ENCODE measurements around the gene RELA.
A peak's percentile ranks its signal among the peaks of the same experiment; 100 is the strongest.

The RELA gene

GRCh38 chr11:65618763-65619162 is 44.0 kb downstream of the RELA start:
- Histone ChIP-seq H3K23ac (ENCODE audit: low read length in 2 of 2) (no peak overlapping the region), H2AFZ (ENCODE audit: low read depth, low read length) (no peak overlapping the region), H3K9me3 (ENCODE audit: control insufficient read depth, low read length) (no peaks in the 10 kb centered on the region), H2AK5ac (ENCODE audit: low read length, severe bottlenecking) (no peak overlapping the region), H3K4me1 (ENCODE audit: control insufficient read depth, insufficient read depth, low read depth, low read length) (peaks cover 37% of the 10 kb centered on the region), H4K8ac (ENCODE audit: low read length) (no peak overlapping the region), H2BK12ac (ENCODE audit: low read length in 2 of 2) (no peak overlapping the region), H3K18ac (ENCODE audit: low read depth in 1 of 2, low read length in 2 of 2) (no peak overlapping the region), H2BK15ac (ENCODE audit: low read depth, poor library complexity, severe bottlenecking) (no peak overlapping the region), H3K4ac (ENCODE audit: low read depth in 1 of 2, low read length in 2 of 2) (no peak overlapping the region), H3K4me2 (ENCODE audit: low read length, poor library complexity, severe bottlenecking) (no peak overlapping the region), H3K27me3 (ENCODE audit: control insufficient read depth in 1 of 2, insufficient read depth in 1 of 2, low read length in 2 of 2) (no peaks in the 10 kb centered on the region), H3K36me3 (ENCODE audit: control insufficient read depth in 1 of 2, insufficient read depth in 2 of 2, low read depth in 1 of 2, low read length in 2 of 2) (peaks cover 61 to 67% of the 10 kb centered on the region in 2 experiments), H2BK120ac (ENCODE audit: low read depth, low read length) (no peak overlapping the region), H3K79me1 (replicated peaks; ENCODE audit: low read length, poor library complexity, severe bottlenecking) (peaks cover 33% of the 10 kb centered on the region), H3K9ac (ENCODE audit: low read length) (no peak overlapping the region), H3K4me3 (ENCODE audit: insufficient read depth in 1 of 2, low read depth in 1 of 2, low read length in 2 of 2) (no peak overlapping the region), H3K14ac (ENCODE audit: low read length in 2 of 2) (no peak overlapping the region), H3K27ac (ENCODE audit: low read length, poor library complexity, severe bottlenecking) (no peak overlapping the region), H2BK5ac (ENCODE audit: low read depth, low read length, poor library complexity, severe bottlenecking) (no peak overlapping the region), H4K91ac (ENCODE audit: low read length) (no peak overlapping the region)
- 96% methylated on average over 14 of the region's 14 CpGs for WGBS
- DNase-seq: no peak

- H3K18ac ChIP-seq (ENCODE audit: low read depth in 1 of 2, low read length in 2 of 2): no peak overlapping the region
- H4K8ac ChIP-seq (ENCODE audit: low read length): no peak overlapping the region
- H3K14ac ChIP-seq (ENCODE audit: low read length in 2 of 2): no peak overlapping the region
- H2BK120ac ChIP-seq (ENCODE audit: low read depth, low read length): no peak overlapping the region
- H2BK15ac ChIP-seq (ENCODE audit: low read depth, poor library complexity, severe bottlenecking): no peak overlapping the region
- H3K27ac ChIP-seq (ENCODE audit: low read length, poor library complexity, severe bottlenecking): no peak overlapping the region
- H2AK5ac ChIP-seq (ENCODE audit: low read length, severe bottlenecking): no peak overlapping the region
- DNase-seq: no peak
- WGBS: over 99% methylated on average over 29 of the region's 33 CpGs
- H2BK12ac ChIP-seq (ENCODE audit: low read length in 2 of 2): no peak overlapping the region
- H3K27me3 ChIP-seq (ENCODE audit: control insufficient read depth in 1 of 2, insufficient read depth in 1 of 2, low read length in 2 of 2): no peaks in the 10 kb centered on the region
- no peak overlapping the region for H3K23ac ChIP-seq (ENCODE audit: low read length in 2 of 2)
- no peak overlapping the region for H3K4ac ChIP-seq (ENCODE audit: low read depth in 1 of 2, low read length in 2 of 2)
- no peak overlapping the region for H3K9ac ChIP-seq (ENCODE audit: low read length)
- H3K4me3 ChIP-seq (ENCODE audit: insufficient read depth in 1 of 2, low read depth in 1 of 2, low read length in 2 of 2): no peak overlapping the region
- no peaks in the 10 kb centered on the region for H3K9me3 ChIP-seq (ENCODE audit: control insufficient read depth, low read length)
- H2AFZ ChIP-seq (ENCODE audit: low read depth, low read length): no peak overlapping the region
- no peak overlapping the region for H2BK5ac ChIP-seq (ENCODE audit: low read depth, low read length, poor library complexity, severe bottlenecking)
- H3K79me1 ChIP-seq (replicated peaks; ENCODE audit: low read length, poor library complexity, severe bottlenecking): peaks cover 27% of the 10 kb centered on the region
- H3K4me2 ChIP-seq (ENCODE audit: low read length, poor library complexity, severe bottlenecking): no peak overlapping the region
- H4K91ac ChIP-seq (ENCODE audit: low read length): no peak overlapping the region
- H3K36me3 ChIP-seq (ENCODE audit: control insufficient read depth in 1 of 2, insufficient read depth in 2 of 2, low read depth in 1 of 2, low read length in 2 of 2): peaks cover 57 to 61% of the 10 kb centered on the region in 2 experiments
- H3K4me1 ChIP-seq (ENCODE audit: control insufficient read depth, insufficient read depth, low read depth, low read length): peaks cover 40% of the 10 kb centered on the region
These were observed 44.5 kb downstream of the RELA start for GRCh38 chr11:65617990-65618751.

GRCh38 chr11:65617136-65617850 is 45.4 kb downstream of the RELA start:
- H2BK12ac ChIP-seq (ENCODE audit: low read length in 2 of 2): no peak overlapping the region
- H2BK15ac ChIP-seq (ENCODE audit: low read depth, poor library complexity, severe bottlenecking): no peak overlapping the region
- no peaks in the 10 kb centered on the region for H3K27me3 ChIP-seq (ENCODE audit: control insufficient read depth in 1 of 2, insufficient read depth in 1 of 2, low read length in 2 of 2)
- no peak for DNase-seq
- WGBS: 93% methylated on average over 17 of the region's 17 CpGs
- H3K36me3 ChIP-seq (ENCODE audit: control insufficient read depth in 1 of 2, insufficient read depth in 2 of 2, low read depth in 1 of 2, low read length in 2 of 2): peaks cover 56 to 60% of the 10 kb centered on the region in 2 experiments
- no peaks in the 10 kb centered on the region for H3K9me3 ChIP-seq (ENCODE audit: control insufficient read depth, low read length)
- H4K91ac ChIP-seq (ENCODE audit: low read length): no peak overlapping the region
- no peak overlapping the region for H3K23ac ChIP-seq (ENCODE audit: low read length in 2 of 2)
- H3K9ac ChIP-seq (ENCODE audit: low read length): peak overlapping the region; percentile 94
- H2BK5ac ChIP-seq (ENCODE audit: low read depth, low read length, poor library complexity, severe bottlenecking): no peak overlapping the region
- peak overlapping the region; percentile 60 for H3K4me2 ChIP-seq (ENCODE audit: low read length, poor library complexity, severe bottlenecking)
- no peak overlapping the region for H2BK120ac ChIP-seq (ENCODE audit: low read depth, low read length)
- no peak overlapping the region for H4K8ac ChIP-seq (ENCODE audit: low read length)
- peak overlapping the region in 1 of 2 experiments; percentile 96 for H3K4me3 ChIP-seq (ENCODE audit: insufficient read depth in 1 of 2, low read depth in 1 of 2, low read length in 2 of 2)
- no peak overlapping the region for H3K18ac ChIP-seq (ENCODE audit: low read depth in 1 of 2, low read length in 2 of 2)
- no peak overlapping the region for H3K14ac ChIP-seq (ENCODE audit: low read length in 2 of 2)
- H3K4me1 ChIP-seq (ENCODE audit: control insufficient read depth, insufficient read depth, low read depth, low read length): peaks cover 49% of the 10 kb centered on the region
- H2AK5ac ChIP-seq (ENCODE audit: low read length, severe bottlenecking): no peak overlapping the region
- H3K27ac ChIP-seq (ENCODE audit: low read length, poor library complexity, severe bottlenecking): no peak overlapping the region
- H3K4ac ChIP-seq (ENCODE audit: low read depth in 1 of 2, low read length in 2 of 2): no peak overlapping the region
- H3K79me1 ChIP-seq (replicated peaks; ENCODE audit: low read length, poor library complexity, severe bottlenecking): peaks cover 23% of the 10 kb centered on the region
- H2AFZ ChIP-seq (ENCODE audit: low read depth, low read length): no peak overlapping the region

- H4K8ac ChIP-seq (ENCODE audit: low read length): no peak overlapping the region
- peak; percentile 14 for DNase-seq
- H3K18ac ChIP-seq (ENCODE audit: low read depth in 1 of 2, low read length in 2 of 2): no peak overlapping the region
These were observed 46.1 kb downstream of the RELA start for GRCh38 chr11:65616575-65617001.

More at GRCh38 chr11:65616575-65617001, 46.1 kb downstream of the RELA start:
- no peak overlapping the region for H3K23ac ChIP-seq (ENCODE audit: low read length in 2 of 2)
- peak overlapping the region in 1 of 2 experiments; percentile 54 for H3K4ac ChIP-seq (ENCODE audit: low read depth in 1 of 2, low read length in 2 of 2)
- H2BK15ac ChIP-seq (ENCODE audit: low read depth, poor library complexity, severe bottlenecking): no peak overlapping the region
- no peak overlapping the region for H2BK5ac ChIP-seq (ENCODE audit: low read depth, low read length, poor library complexity, severe bottlenecking)
- H3K27ac ChIP-seq (ENCODE audit: low read length, poor library complexity, severe bottlenecking): no peak overlapping the region
- H3K9me3 ChIP-seq (ENCODE audit: control insufficient read depth, low read length): no peaks in the 10 kb centered on the region
- H3K14ac ChIP-seq (ENCODE audit: low read length in 2 of 2): no peak overlapping the region
- peak overlapping the region; percentile 94 for H3K9ac ChIP-seq (ENCODE audit: low read length)
- H4K91ac ChIP-seq (ENCODE audit: low read length): no peak overlapping the region
- peaks cover 19% of the 10 kb centered on the region for H3K79me1 ChIP-seq (replicated peaks; ENCODE audit: low read length, poor library complexity, severe bottlenecking)
- H2AK5ac ChIP-seq (ENCODE audit: low read length, severe bottlenecking): no peak overlapping the region
- peaks cover 54 to 57% of the 10 kb centered on the region in 2 experiments for H3K36me3 ChIP-seq (ENCODE audit: control insufficient read depth in 1 of 2, insufficient read depth in 2 of 2, low read depth in 1 of 2, low read length in 2 of 2)
- H3K4me2 ChIP-seq (ENCODE audit: low read length, poor library complexity, severe bottlenecking): peak overlapping the region; percentile 60
- H2AFZ ChIP-seq (ENCODE audit: low read depth, low read length): no peak overlapping the region
- peaks cover 55% of the 10 kb centered on the region for H3K4me1 ChIP-seq (ENCODE audit: control insufficient read depth, insufficient read depth, low read depth, low read length)
- H3K4me3 ChIP-seq (ENCODE audit: insufficient read depth in 1 of 2, low read depth in 1 of 2, low read length in 2 of 2): peak overlapping the region; percentile 85 to 96
- WGBS: 91% methylated on average over 9 of the region's 10 CpGs
- no peak overlapping the region for H2BK12ac ChIP-seq (ENCODE audit: low read length in 2 of 2)
- no peak overlapping the region for H2BK120ac ChIP-seq (ENCODE audit: low read depth, low read length)
- no peaks in the 10 kb centered on the region for H3K27me3 ChIP-seq (ENCODE audit: control insufficient read depth in 1 of 2, insufficient read depth in 1 of 2, low read length in 2 of 2)
